Right cardiac atrium (tissue), 5 donors: ENCODE data around the gene LRRK1. TPM values are rescaled to one million over a fixed set of nuclear protein-coding genes. Genes with fewer than 3 reads are reported as not detected.

ENCODE experiments used
- ATAC-seq, 2 donors: fragments of 200-7000 bp; cut with Tn5 transposase; one replicate each; pipeline versions ENCODE4 v1.8.0 to v1.9.1; 2020; ENCODE audit warnings: moderate library complexity in 2 of 2, mild to moderate bottlenecking in 1 of 2
- DNase-seq, 3 donors: peaks; one replicate each; pipeline ENCODE4 v3.0.0-alpha.2; 2020
- H3K27ac ChIP-seq: one replicate; pipeline ENCODE4 v1.5.1; 2013; ENCODE audit warnings: mild to moderate bottlenecking, low read length, control low read depth, moderate library complexity
- H3K27me3 ChIP-seq: one replicate; pipeline ENCODE4 v1.6.1; 2013; ENCODE audit not compliant: control insufficient read depth, insufficient read depth
- H3K4me1 ChIP-seq: one replicate; pipeline ENCODE4 v1.6.1; 2013; ENCODE audit warnings: low read length; ENCODE audit not compliant: control insufficient read depth, insufficient read depth
- H3K4me3 ChIP-seq: one replicate; pipeline ENCODE4 v1.5.1; 2013; ENCODE audit warnings: low read length, control low read depth
- H3K9me3 ChIP-seq: one replicate; pipeline ENCODE4 v1.6.1; 2013; ENCODE audit warnings: low read length; ENCODE audit not compliant: control insufficient read depth
- WGBS: extraction: QIAGEN DNeasy Blood & Tissue Kit; methylation state at CpG from one replicate; pipeline ENCODE4 v1.1.7; 2013; 5-methylcytosine and 5-hydroxymethylcytosine counted together
- intact Hi-C, 4 donors: fragments of 100-400 bp; cut with DNase I; formaldehyde crosslinking; loops; one replicate each; pipeline versions ENCODE4 v1.11.0 to v1.14.0; 2022 to 2023
- polyA plus RNA-seq: library from polyadenylated mRNA; stranded (reverse); fragments of 200-250 nt; gene quantifications from one replicate; pipeline ENCODE4 v1.2.3, GENCODE V29; 2013
- total RNA-seq, 4 donors: library from RNA; stranded (reverse); fragmentation: NEBNext Ultra II Directional; extraction: Animal tissue kit (Norgen Biotek cat#: 25700); gene quantifications; one replicate each; pipeline ENCODE4 v1.2.1, GENCODE V29; 2021
- donor health status: healthy with polysubstance abuse.
- donor health status: DM: no; HTN: yes; CAD: no.
- donor health status: DM: no; HTN: no; CAD: no.
- donor health status: DM: no; HTN: yes; CAD: no; lungs with severe emphysema.
- donor health status: DM: yes; HTN: yes; CAD: no.

Gene LRRK1
- total and polyA plus RNA-seq, 5 donors, result 2.9 to 7.6 (median 5.1) TPM

- no peak for ATAC-seq
- Histone ChIP-seq H3K4me1 (no peaks in the 10 kb centered on the region), H3K27ac (no peak overlapping the region), H3K9me3 (no peaks in the 10 kb centered on the region), H3K4me3 (no peak overlapping the region), H3K27me3 (no peaks in the 10 kb centered on the region)
- intact Hi-C loops, result loop anchor here in 3 of 4 donors (5.0 kb wide), 3 partner anchors 92 to 382 kb away; partner anchors contain the start of gene LRRK1 (in 2 of the 3)
- DNase-seq, result no peak
- 93% methylated on average over 2 of the region's 2 CpGs for WGBS
Observed at GRCh38 chr15:101009176-101009575, 90.0 kb downstream of the LRRK1 start.

- 89% methylated on average over 6 of the region's 6 CpGs for WGBS
- no peak for DNase-seq
- intact Hi-C loops, result loop anchor here in 2 of 4 donors (5.0 to 10.0 kb wide), 2 partner anchors 74 to 247 kb away; no protein-coding TSS in a partner anchor
Observed at GRCh38 chr15:101010781-101011180, 91.6 kb downstream of the LRRK1 start.

GRCh38 chr15:101012326-101013200 is 93.4 kb downstream of the LRRK1 start:
- intact Hi-C loops, result loop anchor here in 2 of 4 donors (5.0 to 10.0 kb wide), 2 partner anchors 72 to 245 kb away; no protein-coding TSS in a partner anchor
- H3K4me1 ChIP-seq, result no peaks in the 10 kb centered on the region
- no peak overlapping the region for H3K4me3 ChIP-seq
- ATAC-seq, result no peak
- 92% methylated on average over 20 of the region's 20 CpGs for WGBS
- H3K9me3 ChIP-seq, result no peaks in the 10 kb centered on the region
- H3K27me3 ChIP-seq, result no peaks in the 10 kb centered on the region
- no peak for DNase-seq
- H3K27ac ChIP-seq, result no peak overlapping the region

More at GRCh38 chr15:101010781-101011180, 91.6 kb downstream of the LRRK1 start:
- H3K9me3 ChIP-seq, result no peaks in the 10 kb centered on the region
- no peaks in the 10 kb centered on the region for H3K4me1 ChIP-seq
- H3K4me3 ChIP-seq, result no peak overlapping the region
- no peak for ATAC-seq
- H3K27ac ChIP-seq, result no peak overlapping the region
- no peaks in the 10 kb centered on the region for H3K27me3 ChIP-seq

- ATAC-seq, result no peak
- 95% methylated on average over 10 of the region's 10 CpGs for WGBS
Observed at GRCh38 chr15:101013201-101013550, 94.0 kb downstream of the LRRK1 start.

GRCh38 chr15:101013769-101014675 is 94.9 kb downstream of the LRRK1 start:
- DNase-seq (no peak), ATAC-seq (peak in 1 of 2 donors; percentile 21)
- Histone ChIP-seq H3K4me1 (no peaks in the 10 kb centered on the region), H3K9me3 (no peaks in the 10 kb centered on the region), H3K27me3 (no peaks in the 10 kb centered on the region), H3K4me3 (no peak overlapping the region), H3K27ac (no peak overlapping the region)
- 76% methylated on average over 21 of the region's 21 CpGs for WGBS
- intact Hi-C loops, result loop anchor here (2.0 to 10.0 kb wide), 3 partner anchors 71 to 245 kb away; no protein-coding TSS in a partner anchor

More at GRCh38 chr15:101013201-101013550, 94.0 kb downstream of the LRRK1 start:
- no peaks in the 10 kb centered on the region for H3K4me1 ChIP-seq
- no peaks in the 10 kb centered on the region for H3K9me3 ChIP-seq
- DNase-seq, result no peak
- no peaks in the 10 kb centered on the region for H3K27me3 ChIP-seq
- intact Hi-C loops, result loop anchor here in 2 of 4 donors (5.0 to 10.0 kb wide), 2 partner anchors 72 to 244 kb away; no protein-coding TSS in a partner anchor
- no peak overlapping the region for H3K27ac ChIP-seq
- no peak overlapping the region for H3K4me3 ChIP-seq

GRCh38 chr15:101014921-101015841 is 96.0 kb downstream of the LRRK1 start:
- no peak overlapping the region for H3K4me3 ChIP-seq
- no peaks in the 10 kb centered on the region for H3K9me3 ChIP-seq
- H3K4me1 ChIP-seq, result no peaks in the 10 kb centered on the region
- H3K27me3 ChIP-seq, result no peaks in the 10 kb centered on the region
- DNase-seq (peak; percentile 78 to 90 (median 90)), ATAC-seq (peak; percentile 76 to 79)
- intact Hi-C loops, result loop anchor here (2.0 to 10.0 kb wide), 4 partner anchors 70 to 244 kb away; no protein-coding TSS in a partner anchor
- no peak overlapping the region for H3K27ac ChIP-seq
- WGBS, result 51% methylated on average over 27 of the region's 27 CpGs

GRCh38 chr15:101016581-101016980 is 97.4 kb downstream of the LRRK1 start:
- Histone ChIP-seq H3K9me3 (no peaks in the 10 kb centered on the region), H3K27me3 (no peaks in the 10 kb centered on the region), H3K4me1 (no peaks in the 10 kb centered on the region), H3K27ac (no peak overlapping the region), H3K4me3 (no peak overlapping the region)
- intact Hi-C loops, result loop anchor here in 2 of 4 donors (5.0 to 10.0 kb wide), 2 partner anchors 68 to 71 kb away; no protein-coding TSS in a partner anchor
- no peak for ATAC-seq
- no peak for DNase-seq
- 93% methylated on average over 7 of the region's 7 CpGs for WGBS

GRCh38 chr15:101017093-101017754 is 98.1 kb downstream of the LRRK1 start:
- Histone ChIP-seq H3K27me3 (no peaks in the 10 kb centered on the region), H3K4me1 (no peaks in the 10 kb centered on the region), H3K27ac (no peak overlapping the region), H3K4me3 (no peak overlapping the region), H3K9me3 (no peaks in the 10 kb centered on the region)
- intact Hi-C loops, result loop anchor here in 2 of 4 donors (5.0 to 10.0 kb wide), 2 partner anchors 68 to 70 kb away; no protein-coding TSS in a partner anchor
- no peak for DNase-seq
- no peak for ATAC-seq
- WGBS, result 72% methylated on average over 18 of the region's 18 CpGs

GRCh38 chr15:101018016-101018415 is 98.9 kb downstream of the LRRK1 start:
- 51% methylated on average over 1 of the region's 1 CpG for WGBS
- Histone ChIP-seq H3K4me3 (no peak overlapping the region), H3K4me1 (no peaks in the 10 kb centered on the region), H3K9me3 (no peaks in the 10 kb centered on the region), H3K27me3 (no peaks in the 10 kb centered on the region), H3K27ac (no peak overlapping the region)
- DNase-seq (no peak), ATAC-seq (no peak)
- intact Hi-C loops, result loop anchor here in 2 of 4 donors (5.0 to 10.0 kb wide), 2 partner anchors 67 to 69 kb away; no protein-coding TSS in a partner anchor
